Endothelial cell of umbilical vein (primary cell): ENCODE results near the gene RASGRP1. TPM values are rescaled to one million over a fixed set of nuclear protein-coding genes. Genes with fewer than 3 reads are reported as not detected.

ENCODE experiments used
- BruUV-seq: library from RNA; stranded (reverse); fragments of 400-500 nt; replicated peaks from 2 replicates; lab custom pipeline; 2021; lab: Mats Ljungman, UMichigan
- CTCF ChIA-PET: fragments of 300-600, 350-600 bp; sonication (Branson Sonifier 250); formaldehyde crosslinking; loops from one replicate; lab custom pipeline; 2021; ENCODE audit warnings: antibody characterized with exemption, inconsistent platforms; lab: Charles Lee
- POLR2A ChIA-PET: fragments of 300-600, 350-600 bp; sonication (Branson Sonifier 250); formaldehyde crosslinking; loops from one replicate; lab custom pipeline; 2021; ENCODE audit warnings: antibody characterized with exemption, inconsistent platforms; lab: Charles Lee
- DNase-seq: peaks from one replicate; pipeline ENCODE4 v3.0.0-alpha.2; 2011; ENCODE audit warnings: low read depth, low spot score
- FAIRE-seq: peaks from 2 replicates; lab custom pipeline; 2011; peaks lifted over from hg19 to GRCh38; lab: Jason Lieb, UNC
- H2AFZ ChIP-seq: 2 replicates; pipeline ENCODE4 v1.6.0; 2012; ENCODE audit warnings: low read depth, low read length, control low read depth, inconsistent platforms
- H3K27ac ChIP-seq: 2 replicates; pipeline ENCODE4 v1.5.1; 2011; ENCODE audit warnings: low read depth, mild to moderate bottlenecking, control low read depth, low read length, moderate library complexity; ENCODE audit not compliant: insufficient read depth
- H3K27me3 ChIP-seq, 2 experiments: 2 replicates each; pipeline versions ENCODE4 v1.6.0 to v1.6.1; 2011; ENCODE audit warnings: low read length in 2 of 2, mixed read lengths in 1 of 2; ENCODE audit not compliant: control insufficient read depth in 2 of 2, insufficient read depth in 2 of 2
- H3K36me3 ChIP-seq, 2 experiments: 2 replicates in 1 of 2; 3 replicates in 1 of 2; pipeline ENCODE4 v1.5.1; 2011; ENCODE audit warnings: low read length in 2 of 2, mild to moderate bottlenecking in 1 of 2, moderate library complexity in 1 of 2; ENCODE audit not compliant: control insufficient read depth in 2 of 2, insufficient read depth in 2 of 2; ENCODE audit errors: extremely low read depth in 1 of 2
- H3K4me1 ChIP-seq: 3 replicates; pipeline ENCODE4 v1.5.1; 2011; ENCODE audit warnings: mild to moderate bottlenecking, low read length; ENCODE audit not compliant: control insufficient read depth, insufficient read depth; ENCODE audit errors: extremely low read depth
- H3K4me2 ChIP-seq: 2 replicates; pipeline ENCODE4 v1.6.1; 2011; ENCODE audit warnings: low read length, control low read depth, mixed read lengths; ENCODE audit not compliant: insufficient read depth
- H3K4me3 ChIP-seq, 3 experiments: fragments of 200-600 bp in 1 of 3; sonication (generic), shearing (Covaris generic) in 1 of 3; replicated peaks in 1 of 3; 2 replicates each; pipeline ENCODE4 v1.5.1; 2011 to 2016; ENCODE audit warnings: control low read depth in 3 of 3, low read length in 3 of 3, mild to moderate bottlenecking in 2 of 3, inconsistent platforms in 1 of 3, low read depth in 1 of 3, moderate library complexity in 1 of 3; ENCODE audit not compliant: insufficient read depth in 1 of 3
- H3K79me2 ChIP-seq: 2 replicates; pipeline ENCODE4 v1.6.0; 2012; ENCODE audit warnings: low read length, inconsistent platforms; ENCODE audit not compliant: control insufficient read depth, insufficient read depth
- H3K9ac ChIP-seq: replicated peaks from 2 replicates; pipeline ENCODE3; 2011; ENCODE audit warnings: low read length, control low read depth; ENCODE audit not compliant: insufficient read depth; ENCODE audit errors: extremely low read depth
- H3K9me1 ChIP-seq: replicated peaks from 3 replicates; pipeline ENCODE4 v1.6.0; 2011; ENCODE audit warnings: mild to moderate bottlenecking, low read length; ENCODE audit not compliant: control insufficient read depth, insufficient read depth; ENCODE audit errors: extremely low read depth
- H3K9me3 ChIP-seq: replicated peaks from 2 replicates; pipeline ENCODE4 v1.5.1; 2012; ENCODE audit warnings: low read length, inconsistent platforms; ENCODE audit not compliant: control insufficient read depth, insufficient read depth
- H4K20me1 ChIP-seq: replicated peaks from 2 replicates; pipeline ENCODE3; 2011; ENCODE audit warnings: mild to moderate bottlenecking, low read length; ENCODE audit not compliant: control insufficient read depth, insufficient read depth; ENCODE audit errors: extremely low read depth
- EZH2 ChIP-seq: IDR thresholded peaks from 2 replicates; pipeline ENCODE4 v1.6.1; 2012; ENCODE audit warnings: borderline replicate concordance, low read depth, mild to moderate bottlenecking, moderate library complexity, low read length, inconsistent platforms; ENCODE audit not compliant: severe bottlenecking
- FOS ChIP-seq: IDR thresholded peaks from 2 replicates; pipeline ENCODE4 v1.6.1; 2011; ENCODE audit warnings: mild to moderate bottlenecking, low read length, moderate library complexity, borderline replicate concordance; ENCODE audit not compliant: insufficient read depth
- GATA2 ChIP-seq: IDR thresholded peaks from 2 replicates; pipeline ENCODE4 v1.7.0; 2011; ENCODE audit warnings: low read depth, mild to moderate bottlenecking, moderate library complexity, mixed read lengths, low read length; ENCODE audit not compliant: insufficient read length, insufficient read depth
- JUN ChIP-seq: IDR thresholded peaks from 2 replicates; pipeline ENCODE4 v1.6.1; 2011; ENCODE audit warnings: borderline replicate concordance, low read depth; ENCODE audit not compliant: insufficient read length, insufficient read depth
- MYC ChIP-seq: IDR thresholded peaks from one replicate; pipeline ENCODE4 v1.6.1; 2011; ENCODE audit warnings: mild to moderate bottlenecking, low read depth, low read length
- POLR2A ChIP-seq: IDR thresholded peaks from 2 replicates; pipeline ENCODE4 v1.6.1; 2012; ENCODE audit warnings: low read depth, mild to moderate bottlenecking, control low read depth, low read length
- POLR2AphosphoS5 ChIP-seq: IDR thresholded peaks from 2 replicates; pipeline ENCODE4 v1.6.1; 2012; ENCODE audit warnings: low read depth, mild to moderate bottlenecking, control low read depth, low read length, moderate library complexity; ENCODE audit not compliant: insufficient read depth
- dilution Hi-C: fragments of 300-500 bp; cut with MboI; formaldehyde crosslinking; loops from one replicate; pipeline ENCODE4 v1.15.0; 2019; ENCODE audit warnings: low sequenced_read_pairs; ENCODE audit not compliant: extremely low pct_ligation_motif_present
- intact Hi-C: fragments of 100-400 bp; cut with micrococcal nuclease; formaldehyde crosslinking; loops from one replicate; pipeline ENCODE4 v1.10.0; 2022
- polyA plus RNA-seq, 4 experiments: library from polyadenylated mRNA; depleted of rRNA in 3 of 4; stranded (reverse) in 3 of 4; unstranded in 1 of 4; fragments of >200 nt; gene quantifications; 2 replicates each; pipeline versions ENCODE4 v1.2.1 to v1.2.3, GENCODE V29; 2011 to 2012; ENCODE audit warnings: missing spikeins in 1 of 4
- total RNA-seq: library from RNA; stranded (reverse); gene quantifications from 2 replicates; pipeline ENCODE4 v1.2.3, GENCODE V29; 2021
- TF ChIP-seq, protein P1 (sequence below): IDR thresholded peaks from 2 replicates; pipeline ENCODE4 v1.6.1; 2011; ENCODE audit not compliant: insufficient read depth, insufficient read length
- TF ChIP-seq, protein P2 (sequence below), 2 donors: IDR thresholded peaks; 1 replicate in 1 of 2; 2 replicates in 1 of 2; pipeline ENCODE4 v1.5.1; 2011; ENCODE audit warnings: low read length in 2 of 2, mild to moderate bottlenecking in 2 of 2, moderate library complexity in 2 of 2, control low read depth in 1 of 2, inconsistent platforms in 1 of 2, low read depth in 1 of 2; ENCODE audit not compliant: insufficient read depth in 1 of 2; ENCODE audit errors: extremely low read depth in 1 of 2

Gene RASGRP1
- total and polyA plus RNA-seq, 2 donors (not counting 3 experiments of a cell fraction or from before 2014, with no cell fraction given), result 0.15 to 0.38 TPM

DNA sequence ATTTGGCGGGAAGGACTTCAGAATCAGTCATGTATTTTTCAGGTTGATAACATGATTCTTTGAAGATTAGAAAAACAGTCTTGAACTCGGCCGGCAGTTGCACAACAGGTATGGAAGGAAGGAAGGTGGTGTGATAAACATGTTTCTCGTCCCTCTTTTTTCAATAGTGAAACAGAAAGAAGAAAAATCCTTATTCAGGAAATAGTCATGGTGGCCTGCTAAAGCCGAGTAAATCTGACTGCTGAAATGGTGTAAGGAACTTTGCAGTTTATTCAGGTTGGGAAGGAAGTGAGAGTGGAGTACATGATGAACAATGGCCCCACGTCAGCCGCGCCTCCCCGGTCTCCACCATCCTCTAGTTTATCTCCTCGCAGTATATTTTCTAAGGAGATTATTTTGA, 6.7 kb downstream of the RASGRP1 start:
- H3K9me1 ChIP-seq, result no peaks in the 10 kb centered on the region
- DNase-seq (no peak), FAIRE-seq (no peak)

More for the DNA sequence above, 6.7 kb downstream of the RASGRP1 start:
- Histone ChIP-seq H3K4me3 (no peak overlapping the region), H3K9ac (no peak overlapping the region), H4K20me1 (no peaks in the 10 kb centered on the region), H3K4me2 (no peak overlapping the region), H3K79me2 (no peaks in the 10 kb centered on the region), H3K4me1 (no peaks in the 10 kb centered on the region), H3K9me3 (no peaks in the 10 kb centered on the region), H3K27me3 (peaks cover 38 to 46% of the 10 kb centered on the region in 2 experiments), H3K27ac (no peak overlapping the region), H3K36me3 (no peaks in the 10 kb centered on the region), H2AFZ (no peak overlapping the region)
- no peak for TF ChIP-seq POLR2AphosphoS5
- no peak for TF ChIP-seq MYC
- TF ChIP-seq, protein P1, sequence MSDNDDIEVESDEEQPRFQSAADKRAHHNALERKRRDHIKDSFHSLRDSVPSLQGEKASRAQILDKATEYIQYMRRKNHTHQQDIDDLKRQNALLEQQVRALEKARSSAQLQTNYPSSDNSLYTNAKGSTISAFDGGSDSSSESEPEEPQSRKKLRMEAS, result no peak
- TF ChIP-seq POLR2A, result no peak
- TF ChIP-seq, protein P2, sequence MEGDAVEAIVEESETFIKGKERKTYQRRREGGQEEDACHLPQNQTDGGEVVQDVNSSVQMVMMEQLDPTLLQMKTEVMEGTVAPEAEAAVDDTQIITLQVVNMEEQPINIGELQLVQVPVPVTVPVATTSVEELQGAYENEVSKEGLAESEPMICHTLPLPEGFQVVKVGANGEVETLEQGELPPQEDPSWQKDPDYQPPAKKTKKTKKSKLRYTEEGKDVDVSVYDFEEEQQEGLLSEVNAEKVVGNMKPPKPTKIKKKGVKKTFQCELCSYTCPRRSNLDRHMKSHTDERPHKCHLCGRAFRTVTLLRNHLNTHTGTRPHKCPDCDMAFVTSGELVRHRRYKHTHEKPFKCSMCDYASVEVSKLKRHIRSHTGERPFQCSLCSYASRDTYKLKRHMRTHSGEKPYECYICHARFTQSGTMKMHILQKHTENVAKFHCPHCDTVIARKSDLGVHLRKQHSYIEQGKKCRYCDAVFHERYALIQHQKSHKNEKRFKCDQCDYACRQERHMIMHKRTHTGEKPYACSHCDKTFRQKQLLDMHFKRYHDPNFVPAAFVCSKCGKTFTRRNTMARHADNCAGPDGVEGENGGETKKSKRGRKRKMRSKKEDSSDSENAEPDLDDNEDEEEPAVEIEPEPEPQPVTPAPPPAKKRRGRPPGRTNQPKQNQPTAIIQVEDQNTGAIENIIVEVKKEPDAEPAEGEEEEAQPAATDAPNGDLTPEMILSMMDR (IDR thresholded peaks at IDR 0.05; ENCODE audit: extremely low read depth in 1 of 2, insufficient read depth in 1 of 2, low read depth in 1 of 2, low read length in 2 of 2), result no peak
- no peak for TF ChIP-seq GATA2
- TF ChIP-seq FOS, result no peak
- no peak for TF ChIP-seq JUN
- no peak for TF ChIP-seq EZH2
- dilution Hi-C loops, result no loop called here
- intact Hi-C loops, result no loop called here
- ChIA-PET POLR2A (no interaction called here), CTCF (no interaction called here)
- BruUV-seq, result no TSS peak
